ENCODE data around the gene ZNF397.
"Not testable (repeated sequence)": the region's sequence is repeated elsewhere in the genome, so short reads cannot be mapped to it uniquely, and the experiment has no call there.

GRCh38 chr18:35205746-35206458, 34.9 kb upstream of the ZNF397 start:
- TF ChIP-seq EZH2 (IDR thresholded peaks at IDR 0.05); POLR2AphosphoS5 (IDR thresholded peaks at IDR 0.05; ENCODE audit: borderline replicate concordance, low read depth, low read length): not testable (repeated sequence)

Data from SK-N-MC (cell line).